HEK293T (cell line): ENCODE results near the gene BANK1.

ENCODE experiments used
- SP1 ChIP-seq: fragments of 450-650 bp; IDR thresholded peaks from 2 replicates; pipeline ENCODE4 v1.6.1; 2017
- TF ChIP-seq, protein P1 (sequence below): fragments of 450-650 bp; IDR thresholded peaks from 2 replicates; pipeline ENCODE4 v1.6.1; 2016

DNA sequence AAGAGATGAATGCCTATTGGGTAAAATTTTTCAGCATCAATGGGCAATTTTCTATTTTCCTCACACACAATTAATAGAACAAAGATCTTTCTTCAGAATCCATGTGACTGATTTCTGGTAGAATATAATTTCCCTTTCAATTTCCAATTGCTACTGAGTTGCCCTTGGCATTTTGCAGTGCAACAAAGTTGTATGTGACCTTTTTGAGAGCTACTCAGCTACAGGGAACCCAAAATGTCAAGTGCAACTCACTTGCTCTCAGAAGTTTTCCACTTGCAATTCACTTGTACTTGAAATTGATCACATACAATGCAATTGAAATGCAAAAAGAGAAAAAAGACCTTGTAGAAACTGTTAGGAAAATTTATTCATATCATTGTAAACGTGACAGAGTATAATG is 245.5 kb downstream of the BANK1 start:
- TF ChIP-seq, protein P1, sequence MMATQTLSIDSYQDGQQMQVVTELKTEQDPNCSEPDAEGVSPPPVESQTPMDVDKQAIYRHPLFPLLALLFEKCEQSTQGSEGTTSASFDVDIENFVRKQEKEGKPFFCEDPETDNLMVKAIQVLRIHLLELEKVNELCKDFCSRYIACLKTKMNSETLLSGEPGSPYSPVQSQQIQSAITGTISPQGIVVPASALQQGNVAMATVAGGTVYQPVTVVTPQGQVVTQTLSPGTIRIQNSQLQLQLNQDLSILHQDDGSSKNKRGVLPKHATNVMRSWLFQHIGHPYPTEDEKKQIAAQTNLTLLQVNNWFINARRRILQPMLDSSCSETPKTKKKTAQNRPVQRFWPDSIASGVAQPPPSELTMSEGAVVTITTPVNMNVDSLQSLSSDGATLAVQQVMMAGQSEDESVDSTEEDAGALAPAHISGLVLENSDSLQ = no peak
- no peak for TF ChIP-seq SP1
